Progenitor cell of endocrine pancreas (in vitro differentiated cells): ENCODE results near the gene EFEMP1. TPM values are rescaled to one million over a fixed set of nuclear protein-coding genes. Genes with fewer than 3 reads are reported as not detected.

ENCODE experiments used
- DNase-seq: peaks from one replicate; pipeline ENCODE4 v3.0.0; 2021; ENCODE audit warnings: low spot score; ENCODE audit not compliant: unreplicated experiment
- H3K27ac Mint-ChIP-seq: 2 replicates; pipeline ENCODE4 v1.8.0; 2021; ENCODE audit warnings: mild to moderate bottlenecking, moderate library complexity, mixed read lengths
- H3K27me3 Mint-ChIP-seq: 2 replicates; pipeline ENCODE4 v1.8.0; 2021; ENCODE audit warnings: mixed read lengths
- H3K36me3 Mint-ChIP-seq: 2 replicates; pipeline ENCODE4 v1.8.0; 2022; ENCODE audit warnings: mixed read lengths; ENCODE audit not compliant: insufficient read depth
- H3K4me1 Mint-ChIP-seq: 2 replicates; pipeline ENCODE4 v1.8.0; 2021; ENCODE audit warnings: low read depth, mixed read lengths
- H3K4me3 Mint-ChIP-seq: 2 replicates; pipeline ENCODE4 v1.8.0; 2021; ENCODE audit warnings: low read depth, mild to moderate bottlenecking, moderate library complexity, mixed read lengths
- H3K9me3 Mint-ChIP-seq: 2 replicates; pipeline ENCODE4 v1.8.0; 2021; ENCODE audit warnings: low read depth, mixed read lengths
- total RNA-seq: library from RNA; stranded (reverse); gene quantifications from 2 replicates; pipeline ENCODE4 v1.2.1, GENCODE V29; 2021
- TF ChIP-seq, protein P1 (sequence below): fragments of 200-600 bp; sonication (generic); IDR thresholded peaks from one replicate; pipeline ENCODE4 v1.5.0; 2021; ENCODE audit warnings: antibody characterized with exemption, mild to moderate bottlenecking; ENCODE audit not compliant: unreplicated experiment

The EFEMP1 gene
- total RNA-seq, 1 donor from 2014 or later, result 37.6 TPM

DNA sequence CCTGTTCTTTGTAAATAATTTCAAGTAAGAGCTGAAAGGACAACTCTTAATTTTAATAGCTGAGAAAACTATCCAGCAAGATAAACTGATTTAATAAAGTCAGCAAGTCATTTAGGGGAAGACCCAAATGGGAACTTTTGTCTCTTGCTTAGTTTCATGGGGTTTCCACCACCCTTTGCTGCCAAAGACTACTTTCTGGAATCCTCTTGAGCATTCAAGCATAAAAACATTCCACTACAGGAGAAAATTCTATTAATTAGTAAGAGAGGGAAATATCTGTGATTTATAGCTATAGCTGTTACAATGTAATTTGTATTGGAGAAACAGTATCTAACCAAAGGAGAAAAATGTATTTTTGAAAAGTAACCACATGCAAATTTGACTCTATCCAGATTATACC lies 20.6 kb downstream of the EFEMP1 start:
- no peaks in the 10 kb centered on the region for H3K27me3 Mint-ChIP-seq

DNA sequence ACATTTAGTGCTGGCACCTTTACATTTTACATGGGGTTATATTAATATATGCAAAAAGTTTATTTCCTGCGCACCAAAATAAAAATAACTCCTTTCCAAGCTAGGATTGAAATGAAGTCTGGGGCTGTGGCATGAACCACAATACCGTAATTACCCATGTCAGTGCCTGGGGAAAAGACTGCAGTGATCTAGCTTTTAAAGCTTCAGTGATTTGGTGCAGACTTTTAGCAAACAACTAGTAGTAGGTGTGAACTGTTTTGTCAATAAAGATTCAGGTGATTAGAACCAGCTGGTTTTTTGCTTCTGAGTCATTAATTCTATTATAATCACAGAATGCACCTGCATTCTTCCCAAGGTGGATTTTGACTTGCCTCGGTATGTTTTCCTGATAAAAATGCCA lies 21.2 kb downstream of the EFEMP1 start:
- Mint-ChIP-seq H3K9me3 (peaks cover 3% of the 10 kb centered on the region), H3K27ac (no peak overlapping the region), H3K4me1 (peaks cover 11% of the 10 kb centered on the region), H3K27me3 (no peaks in the 10 kb centered on the region), H3K36me3 (peaks cover 7% of the 10 kb centered on the region), H3K4me3 (no peak overlapping the region)
- TF ChIP-seq, protein P1, sequence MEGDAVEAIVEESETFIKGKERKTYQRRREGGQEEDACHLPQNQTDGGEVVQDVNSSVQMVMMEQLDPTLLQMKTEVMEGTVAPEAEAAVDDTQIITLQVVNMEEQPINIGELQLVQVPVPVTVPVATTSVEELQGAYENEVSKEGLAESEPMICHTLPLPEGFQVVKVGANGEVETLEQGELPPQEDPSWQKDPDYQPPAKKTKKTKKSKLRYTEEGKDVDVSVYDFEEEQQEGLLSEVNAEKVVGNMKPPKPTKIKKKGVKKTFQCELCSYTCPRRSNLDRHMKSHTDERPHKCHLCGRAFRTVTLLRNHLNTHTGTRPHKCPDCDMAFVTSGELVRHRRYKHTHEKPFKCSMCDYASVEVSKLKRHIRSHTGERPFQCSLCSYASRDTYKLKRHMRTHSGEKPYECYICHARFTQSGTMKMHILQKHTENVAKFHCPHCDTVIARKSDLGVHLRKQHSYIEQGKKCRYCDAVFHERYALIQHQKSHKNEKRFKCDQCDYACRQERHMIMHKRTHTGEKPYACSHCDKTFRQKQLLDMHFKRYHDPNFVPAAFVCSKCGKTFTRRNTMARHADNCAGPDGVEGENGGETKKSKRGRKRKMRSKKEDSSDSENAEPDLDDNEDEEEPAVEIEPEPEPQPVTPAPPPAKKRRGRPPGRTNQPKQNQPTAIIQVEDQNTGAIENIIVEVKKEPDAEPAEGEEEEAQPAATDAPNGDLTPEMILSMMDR, result no peak
- no peak for DNase-seq

More for the DNA sequence above, 20.6 kb downstream of the EFEMP1 start:
- Mint-ChIP-seq H3K36me3 (peaks cover 7% of the 10 kb centered on the region), H3K9me3 (peaks cover 3% of the 10 kb centered on the region), H3K27ac (no peak overlapping the region), H3K4me3 (no peak overlapping the region), H3K4me1 (peaks cover 11% of the 10 kb centered on the region)
- DNase-seq, result no peak
- TF ChIP-seq, protein P1, result no peak

DNA sequence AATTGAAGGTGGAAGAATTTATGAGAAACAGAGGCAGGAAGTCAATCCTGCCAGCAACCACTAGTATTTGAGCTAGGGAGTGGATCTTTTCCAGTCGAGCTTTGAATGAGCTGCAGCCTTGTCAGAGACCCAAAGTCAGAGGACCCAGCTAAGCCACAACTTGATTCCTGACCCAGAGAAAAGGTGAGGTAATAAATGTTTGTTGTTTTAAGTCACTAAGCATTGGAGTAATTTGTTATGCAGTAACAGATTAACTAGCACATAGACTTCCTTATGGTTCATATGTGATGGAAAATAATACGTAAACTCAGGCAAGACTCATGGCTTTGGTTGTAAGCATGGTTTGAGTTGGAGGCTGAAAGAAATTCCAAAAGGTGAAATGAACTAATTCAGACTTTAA lies 21.6 kb downstream of the EFEMP1 start:
- Mint-ChIP-seq H3K4me1 (peaks cover 11% of the 10 kb centered on the region), H3K9me3 (peaks cover 3% of the 10 kb centered on the region), H3K36me3 (peaks cover 7% of the 10 kb centered on the region), H3K27me3 (no peaks in the 10 kb centered on the region), H3K4me3 (no peak overlapping the region), H3K27ac (no peak overlapping the region)
- TF ChIP-seq, protein P1, result no peak
- DNase-seq, result no peak

DNA sequence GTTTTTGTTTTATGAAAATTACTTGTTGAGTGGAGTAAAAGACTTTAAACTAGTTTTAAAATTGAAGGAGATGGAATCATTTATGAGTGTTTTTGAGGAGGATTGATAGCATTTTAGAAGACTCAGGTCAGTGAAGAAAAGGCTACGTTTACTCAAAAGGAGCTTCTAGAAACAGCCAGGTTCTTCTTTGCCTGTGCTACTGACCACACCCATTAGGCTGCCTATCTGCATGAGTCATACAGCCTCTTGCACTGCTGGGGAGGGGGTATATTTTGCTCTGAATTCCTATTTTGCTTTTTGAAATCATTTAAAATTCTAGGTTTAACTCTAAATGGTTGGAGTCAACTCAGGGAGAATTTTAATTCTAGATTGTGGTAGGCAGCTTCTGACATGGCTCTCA lies 22.3 kb downstream of the EFEMP1 start:
- Mint-ChIP-seq H3K27me3 (no peaks in the 10 kb centered on the region), H3K4me3 (no peak overlapping the region), H3K27ac (no peak overlapping the region), H3K36me3 (peaks cover 7% of the 10 kb centered on the region), H3K4me1 (peaks cover 11% of the 10 kb centered on the region), H3K9me3 (peaks cover 3% of the 10 kb centered on the region)
- no peak for DNase-seq
- TF ChIP-seq, protein P1, result no peak

DNA sequence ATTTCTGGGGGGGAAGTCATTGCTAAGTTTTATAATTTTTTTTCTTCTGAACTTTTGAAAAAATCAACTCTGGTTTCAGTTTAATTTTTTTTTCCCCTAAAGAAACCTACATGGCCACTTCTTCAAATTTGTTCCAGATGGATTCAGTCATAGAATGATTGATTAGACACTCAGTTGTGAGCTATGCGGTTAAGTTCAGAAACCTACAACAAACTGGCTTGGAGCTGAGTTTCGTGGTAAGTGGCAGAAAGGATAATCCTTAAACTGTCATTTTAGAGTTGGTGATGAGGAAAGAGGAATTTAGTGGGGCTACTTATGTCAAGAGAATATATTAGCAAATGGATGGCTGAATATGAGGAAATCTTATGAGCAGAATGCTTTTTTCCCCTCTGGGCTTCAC lies 23.7 kb downstream of the EFEMP1 start:
- H3K9me3 Mint-ChIP-seq, result peaks cover 3% of the 10 kb centered on the region
- TF ChIP-seq, protein P1, result no peak
- H3K4me1 Mint-ChIP-seq, result peaks cover 11% of the 10 kb centered on the region
- H3K27ac Mint-ChIP-seq, result no peak overlapping the region
- DNase-seq, result no peak
- no peak overlapping the region for H3K4me3 Mint-ChIP-seq
- H3K36me3 Mint-ChIP-seq, result peaks cover 7% of the 10 kb centered on the region
- no peaks in the 10 kb centered on the region for H3K27me3 Mint-ChIP-seq
